Adrenal gland (tissue), 12 donors: Measurements from ENCODE around the gene SLC31A2. TPM values are rescaled to one million over a fixed set of nuclear protein-coding genes. Genes with fewer than 3 reads are reported as not detected.
"Not testable (repeated sequence)": the region's sequence is repeated elsewhere in the genome, so short reads cannot be mapped to it uniquely, and the experiment has no call there.

ENCODE experiments used
- DNase-seq, 7 donors: peaks; one replicate each; pipeline ENCODE4 v3.0.0-alpha.2; 2019 to 2020
- H3K27ac ChIP-seq, 5 donors: fragments of 200-600 bp; sonication (generic) in 4 of 5; 1 replicate in 3 of 5; 2 replicates in 2 of 5; pipeline versions ENCODE4 v1.5.1 to v1.8.0; 2016 to 2020; ENCODE audit warnings: mild to moderate bottlenecking in 1 of 5
- H3K27me3 ChIP-seq: fragments of 200-600 bp; 2 replicates; pipeline ENCODE4 v1.8.0; 2021
- H3K36me3 ChIP-seq, 2 donors: fragments of 200-600 bp; replicated peaks in 1 of 2; 1 replicate in 1 of 2; 2 replicates in 1 of 2; pipeline versions ENCODE4 v1.5.1 to v1.8.0; 2018 to 2022
- H3K4me1 ChIP-seq, 2 donors: fragments of 200-600 bp; replicated peaks in 1 of 2; 1 replicate in 1 of 2; 2 replicates in 1 of 2; pipeline versions ENCODE4 v1.5.1 to v1.8.0; 2018 to 2021
- H3K4me3 ChIP-seq, 4 donors: fragments of 200-600 bp; sonication (generic) in 3 of 4; one replicate each; pipeline ENCODE4 v1.5.1; 2016 to 2018
- H3K9me3 ChIP-seq, 3 donors: fragments of 200-600 bp; sonication (generic) in 1 of 3; replicated peaks in 1 of 3; 1 replicate in 2 of 3; 2 replicates in 1 of 3; pipeline versions ENCODE4 v1.5.1 to v1.8.0; 2016 to 2021
- CTCF ChIP-seq, 6 experiments: fragments of 450-650 bp in 4 of 6; fragments of 200-600 bp in 2 of 6; sonication (generic) in 1 of 6; IDR thresholded peaks; 1 replicate in 5 of 6; 2 replicates in 1 of 6; pipeline versions ENCODE4 v1.5.1 to v1.8.0; 2016 to 2021; ENCODE audit warnings: antibody characterized with exemption in 6 of 6, mild to moderate bottlenecking in 2 of 6, moderate library complexity in 1 of 6
- POLR2A ChIP-seq, 2 donors: fragments of 450-650 bp; IDR thresholded peaks; one replicate each; pipeline ENCODE4 v1.6.1; 2017; ENCODE audit warnings: antibody characterized with exemption in 2 of 2, mild to moderate bottlenecking in 2 of 2, moderate library complexity in 1 of 2
- WGBS, 4 donors: extraction: QIAGEN DNeasy Blood & Tissue Kit in 2 of 4; methylation state at CpG; one replicate each; pipeline versions ENCODE4 v1.1.5 to v1.1.7; 2013 to 2017; 5-methylcytosine and 5-hydroxymethylcytosine counted together
- intact Hi-C, 2 donors: fragments of 100-400 bp; cut with DNase I; formaldehyde crosslinking; loops; one replicate each; pipeline versions ENCODE4 v1.14.1 to v1.15.0; 2022 to 2023
- polyA plus RNA-seq, 3 donors: library from polyadenylated mRNA; stranded (reverse); fragments of 200-250 nt in 2 of 3; fragments of 350-450 nt in 1 of 3; fragmentation: Illumina TruSeq in 1 of 3; extraction: RNeasy Lipid Tissue Mini Kit (QIAGEN cat#74804) in 1 of 3; gene quantifications; one replicate each; pipeline ENCODE4 v1.2.3, GENCODE V29; 2013 to 2014
- total RNA-seq, 9 donors: library from RNA; depleted of rRNA in 4 of 9; stranded (reverse); fragments of >200 nt in 4 of 9; fragments of 120-200 nt in 1 of 9; fragmentation: NEBNext Ultra II Directional in 1 of 9; extraction: Animal tissue kit (Norgen Biotek cat#: 25700) in 1 of 9; gene quantifications; one replicate each; pipeline versions ENCODE4 v1.1.0 to v1.2.4, GENCODE V29; 2013 to 2023
- donor health status: healthy with polysubstance abuse.
- donor health status: Bipolar disorder and iron deficiency.
- donor health status: DM: yes; HTN: yes; CAD: no.
- donor health status: DM: no; HTN: no; CAD: no.
- donor health status: DM: no; HTN: no; CAD: no.
- donor health status: DM: yes; HTN: yes; CAD: no.

The SLC31A2 gene
- total and polyA plus RNA-seq, 12 donors: 9.1 to 50.8 (median 20.9) TPM

- peak; percentile 11 to 84 (median 58) for TF ChIP-seq CTCF (IDR thresholded peaks at IDR 0.05)
- 0 to 4% (median 1%) methylated on average over 1 to 9 of the region's 54 CpGs for whole genome bisulfite sequencing, 4 donors
- H3K36me3 ChIP-seq, intact Hi-C loops, H3K27me3 ChIP-seq, H3K9me3 ChIP-seq, H3K27ac ChIP-seq, H3K4me3 ChIP-seq, H3K4me1 ChIP-seq: not testable (repeated sequence)
- DNase-seq: peak in 1 of 7 donors; percentile 11
These were observed 37.9 kb upstream of the SLC31A2 start for GRCh38 chr9:113112706-113113510.

- intact Hi-C loops, H3K36me3 ChIP-seq, H3K4me3 ChIP-seq, H3K4me1 ChIP-seq, DNase-seq, H3K27me3 ChIP-seq, H3K27ac ChIP-seq, H3K9me3 ChIP-seq: not testable (repeated sequence)
- WGBS, 4 donors: no CpG with 5 or more reads among the region's 6 CpGs
These were observed 32.0 kb upstream of the SLC31A2 start for GRCh38 chr9:113118829-113119228.

- no peaks in the 10 kb centered on the region for H3K9me3 ChIP-seq
- H3K27me3 ChIP-seq: no peaks in the 10 kb centered on the region
- intact Hi-C loops: no loop called here
- H3K4me1 ChIP-seq: no peaks in the 10 kb centered on the region
- DNase-seq: no peak
- no peak overlapping the region for H3K27ac ChIP-seq
- WGBS, 4 donors: 58 to 73% (median 65%) methylated on average over 4 of the region's 4 CpGs
- TF ChIP-seq CTCF (IDR thresholded peaks at IDR 0.05) (no peak), POLR2A (IDR thresholded peaks at IDR 0.05) (no peak)
- no peaks in the 10 kb centered on the region for H3K36me3 ChIP-seq
- no peak overlapping the region for H3K4me3 ChIP-seq
These were observed 25.3 kb upstream of the SLC31A2 start for GRCh38 chr9:113125386-113126035.

GRCh38 chr9:113129466-113129865, 21.3 kb upstream of the SLC31A2 start:
- no peak for TF ChIP-seq CTCF (IDR thresholded peaks at IDR 0.05)
- TF ChIP-seq POLR2A (IDR thresholded peaks at IDR 0.05): no peak
- Histone ChIP-seq H3K4me3 (no peak overlapping the region), H3K4me1 (no peaks in the 10 kb centered on the region), H3K36me3 (no peaks in the 10 kb centered on the region), H3K27ac (no peak overlapping the region), H3K27me3 (no peaks in the 10 kb centered on the region), H3K9me3 (no peaks in the 10 kb centered on the region)
- DNase-seq: no peak
- intact Hi-C loops: no loop called here

GRCh38 chr9:113129884-113130283, 20.9 kb upstream of the SLC31A2 start:
- Histone ChIP-seq H3K27me3 (no peaks in the 10 kb centered on the region), H3K9me3 (no peaks in the 10 kb centered on the region), H3K27ac (no peak overlapping the region), H3K36me3 (no peaks in the 10 kb centered on the region), H3K4me3 (no peak overlapping the region), H3K4me1 (no peaks in the 10 kb centered on the region)
- TF ChIP-seq POLR2A (IDR thresholded peaks at IDR 0.05): no peak
- no peak for TF ChIP-seq CTCF (IDR thresholded peaks at IDR 0.05)
- no peak for DNase-seq
- intact Hi-C loops: no loop called here
- WGBS, 4 donors: 50 to 65% (median 59%) methylated on average over 4 of the region's 4 CpGs
